Neural progenitor cell (in vitro differentiated cells): ENCODE data around the gene GCAT. TPM values are rescaled to one million over a fixed set of nuclear protein-coding genes. Genes with fewer than 3 reads are reported as not detected.
A peak's percentile ranks its signal among the peaks of the same experiment; 100 is the strongest.

ENCODE experiments used
- DNase-seq: peaks from one replicate; pipeline ENCODE4 v3.0.0-alpha.2; 2016; ENCODE audit warnings: low spot score
- H2AFZ ChIP-seq: fragments of 200-600 bp; sonication (generic); replicated peaks from 2 replicates; pipeline ENCODE4 v1.6.1; 2016; ENCODE audit warnings: antibody characterized with exemption
- H3F3A ChIP-seq: fragments of 200-600 bp; sonication (generic); 2 replicates; pipeline ENCODE4 v1.6.1; 2016; ENCODE audit warnings: antibody characterized with exemption, low read depth
- H3K27ac ChIP-seq: fragments of 200-600 bp; sonication (generic); 2 replicates; pipeline ENCODE4 v1.5.1; 2016; ENCODE audit warnings: mild to moderate bottlenecking
- H3K27me3 ChIP-seq: fragments of 200-600 bp; sonication (generic); 2 replicates; pipeline ENCODE4 v1.6.1; 2016; ENCODE audit warnings: mild to moderate bottlenecking, moderate library complexity
- H3K36me3 ChIP-seq: fragments of 200-600 bp; sonication (generic); 2 replicates; pipeline ENCODE4 v1.5.1; 2016
- H3K4me1 ChIP-seq: fragments of 200-600 bp; sonication (generic); 2 replicates; pipeline ENCODE4 v1.6.1; 2016; ENCODE audit warnings: mixed run types
- H3K4me2 ChIP-seq: fragments of 200-600 bp; sonication (generic); 2 replicates; pipeline ENCODE4 v1.6.1; 2016
- H3K4me3 ChIP-seq: fragments of 200-600 bp; sonication (generic); 2 replicates; pipeline ENCODE4 v1.5.1; 2016
- H3K79me2 ChIP-seq: fragments of 200-600 bp; sonication (generic); 2 replicates; pipeline ENCODE4 v1.6.1; 2016; ENCODE audit warnings: low read depth
- H3K9ac ChIP-seq: fragments of 200-600 bp; sonication (generic); 2 replicates; pipeline ENCODE4 v1.6.1; 2016
- H3K9me3 ChIP-seq: fragments of 200-600 bp; sonication (generic); 2 replicates; pipeline ENCODE4 v1.5.1; 2016; ENCODE audit warnings: low read depth
- H4K20me1 ChIP-seq: fragments of 200-600 bp; sonication (generic); 2 replicates; pipeline ENCODE4 v1.6.1; 2016; ENCODE audit warnings: low read depth
- H3K27ac Mint-ChIP-seq: 3 replicates; pipeline ENCODE4 v1.8.0; 2021; ENCODE audit warnings: mixed read lengths
- H3K27me3 Mint-ChIP-seq: 2 replicates; pipeline ENCODE4 v1.8.0; 2022; ENCODE audit warnings: low read depth, mild to moderate bottlenecking, inconsistent platforms, moderate library complexity, mixed read lengths; ENCODE audit not compliant: insufficient read depth
- H3K36me3 Mint-ChIP-seq: 3 replicates; pipeline ENCODE4 v1.8.0; 2021; ENCODE audit warnings: mixed read lengths
- H3K4me1 Mint-ChIP-seq: 3 replicates; pipeline ENCODE4 v1.8.0; 2021; ENCODE audit warnings: mixed read lengths
- H3K4me3 Mint-ChIP-seq: 3 replicates; pipeline ENCODE4 v1.8.0; 2021; ENCODE audit warnings: mild to moderate bottlenecking, moderate library complexity, mixed read lengths
- H3K9me3 Mint-ChIP-seq: 3 replicates; pipeline ENCODE4 v1.8.0; 2020; ENCODE audit warnings: mixed read lengths
- CTCF ChIP-seq: fragments of 200-600 bp; sonication (generic); IDR thresholded peaks from 2 replicates; pipeline ENCODE4 v1.5.1; 2017; ENCODE audit warnings: antibody characterized with exemption, mild to moderate bottlenecking
- EZH2 ChIP-seq: fragments of 200-600 bp; sonication (generic); IDR thresholded peaks from 2 replicates; pipeline ENCODE4 v1.6.1; 2017; ENCODE audit warnings: antibody characterized with exemption, mild to moderate bottlenecking, moderate library complexity
- EZH2phosphoT487 ChIP-seq: fragments of 200-600 bp; sonication (generic); IDR thresholded peaks from 2 replicates; pipeline ENCODE4 v1.6.1; 2017; ENCODE audit warnings: antibody characterized with exemption
- total RNA-seq: library from RNA; depleted of rRNA; stranded (reverse); fragments of >200 nt; gene quantifications from 2 replicates; pipeline ENCODE4 v1.2.3, GENCODE V29; 2015; ENCODE audit warnings: low replicate concordance

Gene GCAT
- total RNA-seq: 21.2 and 25.1 TPM in 2 replicates

DNA sequence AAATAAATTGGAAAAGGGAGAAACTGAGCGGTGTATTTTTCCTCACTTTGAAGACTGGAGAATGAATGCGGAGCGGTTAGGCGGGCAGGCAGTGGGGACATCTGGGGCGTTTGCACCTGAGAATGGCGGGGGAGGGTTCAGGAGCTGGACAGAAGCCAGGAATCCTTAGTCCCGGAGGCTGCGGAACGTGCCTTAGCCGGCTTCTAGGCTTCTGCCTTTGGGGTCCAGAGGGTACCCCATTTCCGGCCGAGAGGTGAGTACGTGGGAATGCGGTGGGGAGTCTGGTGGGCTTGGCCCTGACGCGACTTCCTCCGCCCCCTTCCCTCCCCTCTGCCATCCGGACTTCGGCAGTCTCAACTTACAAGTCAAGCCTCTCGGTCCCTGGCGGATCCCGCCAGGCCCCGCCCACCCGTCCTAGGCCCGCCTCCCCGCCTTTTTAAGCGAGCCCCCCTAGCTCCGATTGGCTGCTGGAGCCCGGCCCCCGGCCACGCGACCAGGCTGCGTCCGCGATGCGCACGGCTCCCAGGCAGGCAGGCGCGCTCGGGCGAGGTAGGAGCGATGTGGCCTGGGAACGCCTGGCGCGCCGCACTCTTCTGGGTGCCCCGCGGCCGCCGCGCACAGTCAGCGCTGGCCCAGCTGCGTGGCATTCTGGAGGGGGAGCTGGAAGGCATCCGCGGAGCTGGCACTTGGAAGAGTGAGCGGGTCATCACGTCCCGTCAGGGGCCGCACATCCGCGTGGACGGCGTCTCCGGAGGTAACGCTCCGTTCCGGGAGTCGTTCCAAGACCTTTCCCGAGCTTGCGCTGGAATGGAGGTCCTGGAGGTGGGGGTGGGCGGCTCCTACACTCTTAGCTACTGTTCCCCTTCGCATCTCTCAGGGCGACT is at the start of gene GCAT:
Gene GCAT (plus strand): TSS at position 525 of the 884 bp plus-strand sequence. CDS start 34 bp downstream, at position 559.
- Histone ChIP-seq H3K4me2 (peak within 1 kb of the TSS; percentile 99), H4K20me1 (peaks cover 45% of the 10 kb centered on the region), H3K27me3 (peaks cover 41% of the 10 kb centered on the region), H3K4me1 (peaks cover 35% of the 10 kb centered on the region), H3K27ac (no peak within 1 kb of the TSS), H3K9me3 (no peaks in the 10 kb centered on the region), H3K36me3 (no peaks in the 10 kb centered on the region), H3K4me3 (peak within 1 kb of the TSS; percentile 81), H3F3A (peaks cover 61% of the 10 kb centered on the region), H2AFZ (no peak within 1 kb of the TSS), H3K79me2 (peaks cover 39% of the 10 kb centered on the region), H3K9ac (peak within 1 kb of the TSS; percentile 47)
- Mint-ChIP-seq H3K9me3 (peaks cover 3% of the 10 kb centered on the region), H3K27ac (no peak within 1 kb of the TSS), H3K27me3 (peaks cover 16% of the 10 kb centered on the region), H3K4me3 (peak within 1 kb of the TSS; percentile 88), H3K36me3 (no peaks in the 10 kb centered on the region), H3K4me1 (peaks cover 33% of the 10 kb centered on the region)
- TF ChIP-seq EZH2 (peak; percentile 35), CTCF (no peak)
- peak; percentile 98 for DNase-seq

GRCh38 chr22:37758694-37759093 is 49.0 kb upstream of the GCAT start:
- no peak overlapping the region for H3K4me3 Mint-ChIP-seq
- Histone ChIP-seq H3K9ac (no peak overlapping the region), H3F3A (no peaks in the 10 kb centered on the region), H3K27me3 (no peaks in the 10 kb centered on the region), H2AFZ (no peak overlapping the region), H3K27ac (no peak overlapping the region), H3K4me2 (no peak overlapping the region), H3K4me1 (no peaks in the 10 kb centered on the region), H3K79me2 (no peaks in the 10 kb centered on the region), H3K36me3 (no peaks in the 10 kb centered on the region), H3K4me3 (no peak overlapping the region), H4K20me1 (peaks cover 7% of the 10 kb centered on the region), H3K9me3 (no peaks in the 10 kb centered on the region)
- H3K9me3 Mint-ChIP-seq: no peaks in the 10 kb centered on the region
- no peak overlapping the region for H3K27ac Mint-ChIP-seq
- no peak for TF ChIP-seq EZH2phosphoT487
- no peak for TF ChIP-seq EZH2
- no peak for TF ChIP-seq CTCF
- no peaks in the 10 kb centered on the region for H3K4me1 Mint-ChIP-seq
- peaks cover 2% of the 10 kb centered on the region for H3K27me3 Mint-ChIP-seq
- peaks cover 19% of the 10 kb centered on the region for H3K36me3 Mint-ChIP-seq
- no peak for DNase-seq

- Histone ChIP-seq H3K9me3 (no peaks in the 10 kb centered on the region), H3K4me3 (no peak overlapping the region), H3K27me3 (no peaks in the 10 kb centered on the region), H3K36me3 (no peaks in the 10 kb centered on the region), H3F3A (no peaks in the 10 kb centered on the region), H3K9ac (no peak overlapping the region), H3K4me2 (no peak overlapping the region), H3K27ac (no peak overlapping the region), H3K79me2 (no peaks in the 10 kb centered on the region), H3K4me1 (no peaks in the 10 kb centered on the region), H2AFZ (no peak overlapping the region), H4K20me1 (peaks cover 6% of the 10 kb centered on the region)
- H3K27me3 Mint-ChIP-seq: peaks cover 6% of the 10 kb centered on the region
- DNase-seq: no peak
- H3K4me3 Mint-ChIP-seq: no peak overlapping the region
- no peak overlapping the region for H3K27ac Mint-ChIP-seq
- no peaks in the 10 kb centered on the region for H3K4me1 Mint-ChIP-seq
- TF ChIP-seq CTCF: no peak
- H3K36me3 Mint-ChIP-seq: peaks cover 25% of the 10 kb centered on the region
- H3K9me3 Mint-ChIP-seq: no peaks in the 10 kb centered on the region
Observed at GRCh38 chr22:37759281-37759680, 48.5 kb upstream of the GCAT start.
